OCI-LY7 (cell line): ENCODE data around the gene YWHAQ.

Experiments used
- EZH2phosphoT487 ChIP-seq: fragments of 200-600 bp; sonication (generic); IDR thresholded peaks from 2 replicates; pipeline ENCODE4 v1.6.1; 2018; ENCODE audit warnings: low read depth, borderline replicate concordance, mild to moderate bottlenecking, mixed run types, antibody characterized with exemption, low read length, moderate library complexity, mixed read lengths
- TF ChIP-seq, protein P1 (sequence below): fragments of 200-600 bp; sonication (generic); conservative IDR thresholded peaks from 2 replicates; pipeline ENCODE4 v1.5.1; 2014; ENCODE audit warnings: mild to moderate bottlenecking, antibody characterized with exemption, low read length, moderate library complexity, mixed read lengths

DNA sequence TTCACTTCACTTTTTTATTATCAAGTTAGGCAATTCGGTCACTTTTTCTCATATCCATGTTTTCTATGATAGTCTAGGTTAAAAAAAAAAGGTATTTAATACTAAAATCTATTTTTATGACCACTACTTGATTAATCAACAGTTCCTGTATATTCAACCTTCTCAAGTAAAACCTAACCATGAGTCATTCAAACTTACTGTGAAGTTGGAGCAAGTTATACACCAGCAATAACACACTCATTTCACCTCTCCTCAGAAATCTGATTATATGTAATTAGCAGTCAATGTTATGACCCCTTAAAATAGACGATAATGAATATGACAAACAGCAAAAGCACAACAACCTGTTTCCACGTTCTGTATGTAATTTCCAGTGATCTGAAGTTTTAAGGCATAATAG, 40.2 kb downstream of the YWHAQ start:
- TF ChIP-seq, protein P1, sequence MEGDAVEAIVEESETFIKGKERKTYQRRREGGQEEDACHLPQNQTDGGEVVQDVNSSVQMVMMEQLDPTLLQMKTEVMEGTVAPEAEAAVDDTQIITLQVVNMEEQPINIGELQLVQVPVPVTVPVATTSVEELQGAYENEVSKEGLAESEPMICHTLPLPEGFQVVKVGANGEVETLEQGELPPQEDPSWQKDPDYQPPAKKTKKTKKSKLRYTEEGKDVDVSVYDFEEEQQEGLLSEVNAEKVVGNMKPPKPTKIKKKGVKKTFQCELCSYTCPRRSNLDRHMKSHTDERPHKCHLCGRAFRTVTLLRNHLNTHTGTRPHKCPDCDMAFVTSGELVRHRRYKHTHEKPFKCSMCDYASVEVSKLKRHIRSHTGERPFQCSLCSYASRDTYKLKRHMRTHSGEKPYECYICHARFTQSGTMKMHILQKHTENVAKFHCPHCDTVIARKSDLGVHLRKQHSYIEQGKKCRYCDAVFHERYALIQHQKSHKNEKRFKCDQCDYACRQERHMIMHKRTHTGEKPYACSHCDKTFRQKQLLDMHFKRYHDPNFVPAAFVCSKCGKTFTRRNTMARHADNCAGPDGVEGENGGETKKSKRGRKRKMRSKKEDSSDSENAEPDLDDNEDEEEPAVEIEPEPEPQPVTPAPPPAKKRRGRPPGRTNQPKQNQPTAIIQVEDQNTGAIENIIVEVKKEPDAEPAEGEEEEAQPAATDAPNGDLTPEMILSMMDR, result no peak
- TF ChIP-seq EZH2phosphoT487, result no peak
